ENCODE data around the gene PALB2. TPM values are rescaled to one million over a fixed set of nuclear protein-coding genes. Genes with fewer than 3 reads are reported as not detected.

The PALB2 gene
- polyA plus RNA-seq, 3 donors, result 2.3 to 3.3 (median 2.5) TPM

DNA sequence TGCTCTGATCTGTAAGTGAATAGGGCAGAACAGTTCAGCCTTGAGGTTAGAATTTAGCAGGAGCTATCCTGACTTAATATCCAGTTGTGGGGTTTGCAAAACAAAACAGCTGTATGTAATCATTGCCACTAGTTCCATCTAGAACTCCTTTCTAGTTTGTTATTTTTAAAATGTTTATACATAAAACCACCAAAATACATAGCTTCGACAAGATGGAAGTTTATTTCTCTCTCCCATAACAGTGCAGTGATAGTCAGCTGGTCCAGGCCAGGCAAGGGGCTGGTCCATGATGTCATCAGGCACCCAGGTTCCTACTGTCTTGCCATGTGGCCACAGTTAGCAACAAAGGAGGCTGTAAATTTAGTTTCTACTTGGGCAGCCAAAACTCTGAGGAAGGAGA is 27.1 kb upstream of the PALB2 start:
- intact Hi-C loops (cut with micrococcal nuclease), result no loop called here
- H4K20me1 ChIP-seq (ENCODE audit: insufficient read depth, low read length), result peaks cover 3% of the 10 kb centered on the region
- H3K9ac ChIP-seq (ENCODE audit: insufficient read depth, low read length, poor library complexity, severe bottlenecking), result no peak overlapping the region
- no peak overlapping the region for H3K4me2 ChIP-seq (replicated peaks; ENCODE audit: extremely low read depth, low read length, poor library complexity, severe bottlenecking)
- H3K27ac ChIP-seq (ENCODE audit: low read depth in 1 of 2, low read length in 2 of 2), result no peak overlapping the region
- H3K27me3 Mint-ChIP-seq (ENCODE audit: low read depth in 3 of 3), result peaks cover 0 to 1% (median 0%) of the 10 kb centered on the region in 3 donors
- TF ChIP-seq, protein P1, sequence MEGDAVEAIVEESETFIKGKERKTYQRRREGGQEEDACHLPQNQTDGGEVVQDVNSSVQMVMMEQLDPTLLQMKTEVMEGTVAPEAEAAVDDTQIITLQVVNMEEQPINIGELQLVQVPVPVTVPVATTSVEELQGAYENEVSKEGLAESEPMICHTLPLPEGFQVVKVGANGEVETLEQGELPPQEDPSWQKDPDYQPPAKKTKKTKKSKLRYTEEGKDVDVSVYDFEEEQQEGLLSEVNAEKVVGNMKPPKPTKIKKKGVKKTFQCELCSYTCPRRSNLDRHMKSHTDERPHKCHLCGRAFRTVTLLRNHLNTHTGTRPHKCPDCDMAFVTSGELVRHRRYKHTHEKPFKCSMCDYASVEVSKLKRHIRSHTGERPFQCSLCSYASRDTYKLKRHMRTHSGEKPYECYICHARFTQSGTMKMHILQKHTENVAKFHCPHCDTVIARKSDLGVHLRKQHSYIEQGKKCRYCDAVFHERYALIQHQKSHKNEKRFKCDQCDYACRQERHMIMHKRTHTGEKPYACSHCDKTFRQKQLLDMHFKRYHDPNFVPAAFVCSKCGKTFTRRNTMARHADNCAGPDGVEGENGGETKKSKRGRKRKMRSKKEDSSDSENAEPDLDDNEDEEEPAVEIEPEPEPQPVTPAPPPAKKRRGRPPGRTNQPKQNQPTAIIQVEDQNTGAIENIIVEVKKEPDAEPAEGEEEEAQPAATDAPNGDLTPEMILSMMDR (IDR thresholded peaks at IDR 0.05), result no peak
- no peak for DNase-seq
- peaks cover 83 to 85% of the 10 kb centered on the region in 2 donors for H3K36me3 Mint-ChIP-seq
- H3K4me1 Mint-ChIP-seq, result no peaks in the 10 kb centered on the region
- no CpG with 5 or more reads among the region's 1 CpG for WGBS (ENCODE audit: insufficient coverage)
- H2AFZ ChIP-seq (ENCODE audit: insufficient read depth, low read depth, low read length, poor library complexity, severe bottlenecking), result no peak overlapping the region
- H3K27me3 ChIP-seq (ENCODE audit: control insufficient read depth in 2 of 2, insufficient read depth in 2 of 2, low read length in 2 of 2), result no peaks in the 10 kb centered on the region
- no peak overlapping the region for H3K4me3 Mint-ChIP-seq
- no peaks in the 10 kb centered on the region for H3K9me3 ChIP-seq (replicated peaks in 1 of 2; ENCODE audit: control insufficient read depth in 1 of 2, insufficient read depth in 1 of 2, low read length in 2 of 2)
- H3K4me1 ChIP-seq (ENCODE audit: control insufficient read depth in 1 of 2, insufficient read depth in 2 of 2, low read length in 2 of 2), result no peaks in the 10 kb centered on the region
- no peak overlapping the region for H3K4me3 ChIP-seq (replicated peaks in 1 of 3; ENCODE audit: low read depth in 2 of 3, low read length in 3 of 3)
- H3K36me3 ChIP-seq (replicated peaks in 1 of 2; ENCODE audit: control insufficient read depth in 1 of 2, insufficient read depth in 2 of 2, low read length in 2 of 2), result peaks cover 84 to 97% of the 10 kb centered on the region in 2 donors
- no peaks in the 10 kb centered on the region for H3K9me3 Mint-ChIP-seq
- H3K79me2 ChIP-seq (ENCODE audit: insufficient read depth, low read length), result no peaks in the 10 kb centered on the region
- H3K27ac Mint-ChIP-seq, result no peak overlapping the region

GRCh38 chr16:23667355-23667659 is 26.2 kb upstream of the PALB2 start:
- Histone ChIP-seq H3K9ac (ENCODE audit: insufficient read depth, low read length, poor library complexity, severe bottlenecking) (no peak overlapping the region), H3K36me3 (replicated peaks in 1 of 2; ENCODE audit: control insufficient read depth in 1 of 2, insufficient read depth in 2 of 2, low read length in 2 of 2) (peaks cover 89 to 100% of the 10 kb centered on the region in 2 donors), H3K9me3 (replicated peaks in 1 of 2; ENCODE audit: control insufficient read depth in 1 of 2, insufficient read depth in 1 of 2, low read length in 2 of 2) (no peaks in the 10 kb centered on the region), H4K20me1 (ENCODE audit: insufficient read depth, low read length) (peaks cover 3% of the 10 kb centered on the region), H3K4me3 (replicated peaks in 1 of 3; ENCODE audit: low read depth in 2 of 3, low read length in 3 of 3) (no peak overlapping the region), H2AFZ (ENCODE audit: insufficient read depth, low read depth, low read length, poor library complexity, severe bottlenecking) (no peak overlapping the region), H3K4me1 (ENCODE audit: control insufficient read depth in 1 of 2, insufficient read depth in 2 of 2, low read length in 2 of 2) (no peaks in the 10 kb centered on the region), H3K4me2 (replicated peaks; ENCODE audit: extremely low read depth, low read length, poor library complexity, severe bottlenecking) (no peak overlapping the region), H3K27me3 (ENCODE audit: control insufficient read depth in 2 of 2, insufficient read depth in 2 of 2, low read length in 2 of 2) (no peaks in the 10 kb centered on the region), H3K79me2 (ENCODE audit: insufficient read depth, low read length) (no peaks in the 10 kb centered on the region), H3K27ac (ENCODE audit: low read depth in 1 of 2, low read length in 2 of 2) (no peak overlapping the region)
- no peak for DNase-seq
- Mint-ChIP-seq H3K4me1 (no peaks in the 10 kb centered on the region), H3K27ac (no peak overlapping the region), H3K9me3 (no peaks in the 10 kb centered on the region), H3K4me3 (no peak overlapping the region), H3K36me3 (peaks cover 90 to 94% of the 10 kb centered on the region in 2 donors), H3K27me3 (ENCODE audit: low read depth in 3 of 3) (peaks cover 0 to 1% (median 0%) of the 10 kb centered on the region in 3 donors)
- WGBS (ENCODE audit: insufficient coverage), result 100% methylated on average over 6 of the region's 6 CpGs
- TF ChIP-seq, protein P1 (IDR thresholded peaks at IDR 0.05), result no peak
- intact Hi-C loops (cut with micrococcal nuclease), result no loop called here

Data from CD14-positive monocyte (primary cell).